ENCODE data around the gene GBE1. TPM values are rescaled to one million over a fixed set of nuclear protein-coding genes. Genes with fewer than 3 reads are reported as not detected.

GBE1 gene
- total RNA-seq, 1 donor from 2014 or later, result 70.5 TPM

DNA sequence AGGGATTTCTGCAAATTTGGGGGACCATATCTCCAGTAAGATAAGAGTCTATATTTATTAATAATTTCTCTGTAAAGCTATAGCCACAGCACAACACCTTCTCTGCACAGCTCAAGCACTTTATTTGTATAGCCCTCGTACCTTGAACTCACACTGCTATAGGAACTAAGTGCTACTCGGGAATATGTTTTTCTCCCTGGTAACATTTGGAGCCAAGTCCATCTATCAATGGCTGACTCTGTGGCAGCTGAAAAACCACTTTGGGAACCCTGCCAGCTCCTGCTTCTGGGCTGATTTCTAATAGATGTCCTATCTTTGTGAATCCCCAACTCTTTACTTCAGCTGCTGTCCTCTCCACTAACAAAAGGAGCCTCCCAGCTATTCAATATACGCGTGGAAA is 298.5 kb downstream of the GBE1 start:
- DNase-seq, result no peak

DNA sequence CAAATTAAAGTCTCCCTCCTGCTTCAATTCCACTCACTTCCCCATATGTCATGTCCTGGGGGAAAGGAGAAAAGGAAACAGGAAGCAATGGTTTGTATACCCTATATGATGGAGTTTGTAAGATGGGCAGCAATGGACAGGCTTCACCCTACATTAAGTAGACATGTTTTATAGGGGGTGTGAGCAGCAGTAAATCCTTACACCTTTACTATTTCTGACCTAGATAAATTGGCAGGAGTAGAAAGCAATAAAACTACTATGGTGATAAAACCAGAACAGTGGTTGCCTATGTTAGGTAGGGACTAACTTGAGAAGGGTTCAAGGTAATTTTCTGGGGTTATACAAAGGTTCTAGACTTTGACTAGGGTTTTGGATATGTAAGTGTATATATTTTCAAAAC is 301.7 kb downstream of the GBE1 start:
- DNase-seq, result no peak

DNA sequence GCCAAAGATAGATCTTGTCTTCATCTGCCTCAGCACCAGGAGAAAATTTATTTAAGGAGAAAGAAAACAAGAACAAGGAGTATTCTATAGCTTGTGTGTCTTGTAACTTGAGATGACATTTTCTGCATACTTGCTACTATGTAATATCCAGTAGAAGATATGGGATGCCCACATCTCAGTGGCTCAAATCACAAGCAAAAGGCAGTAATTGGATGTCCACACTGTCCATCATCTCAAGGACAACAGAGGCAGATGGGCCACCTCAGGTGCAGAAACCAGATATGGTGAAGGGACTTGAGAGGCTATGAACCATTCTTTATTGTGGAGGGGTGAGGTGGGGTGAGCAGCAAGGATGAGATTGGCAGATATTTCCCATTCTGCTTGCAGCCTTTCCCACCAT is 309.0 kb downstream of the GBE1 start:
- DNase-seq, result no peak

DNA sequence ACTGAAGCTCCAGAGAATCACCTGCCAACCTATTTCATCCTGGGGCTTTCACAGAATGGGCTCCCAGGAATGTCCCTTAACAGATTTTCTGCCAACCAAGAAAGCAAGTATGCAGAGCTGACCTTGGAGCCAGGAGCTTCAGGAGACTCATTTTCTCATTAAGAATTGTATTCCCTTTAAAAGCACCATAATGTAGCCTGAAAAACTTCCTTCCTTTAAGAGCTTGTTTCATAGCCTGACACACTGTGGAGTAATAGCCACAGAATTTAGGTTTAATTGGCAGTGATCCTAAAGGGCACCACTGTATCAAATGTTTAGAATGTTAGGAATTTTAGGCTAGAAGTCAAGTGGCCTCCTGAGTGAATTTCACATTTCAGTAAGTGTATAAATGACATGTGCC is 309.8 kb downstream of the GBE1 start:
- peak; percentile 55 for DNase-seq

DNA sequence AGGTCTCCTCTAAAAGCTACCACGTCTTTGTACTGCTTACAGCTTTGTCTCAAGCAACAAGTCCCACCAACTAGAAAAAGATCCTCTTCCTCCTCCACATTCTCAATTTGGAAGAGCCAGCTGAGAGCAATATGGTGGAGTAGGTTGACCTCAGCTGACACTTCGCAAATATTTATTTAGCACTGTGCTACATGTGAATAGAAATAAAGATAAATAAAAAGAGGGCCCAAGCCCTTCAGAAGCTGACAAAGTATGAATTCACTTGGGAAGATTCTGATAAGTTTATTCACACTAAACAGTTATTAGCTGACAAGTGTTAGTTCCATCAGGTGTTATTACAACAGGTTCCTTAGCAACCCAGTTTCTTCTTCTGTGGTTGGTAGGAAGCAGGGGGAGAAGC is 310.3 kb downstream of the GBE1 start:
- DNase-seq, result no peak

DNA sequence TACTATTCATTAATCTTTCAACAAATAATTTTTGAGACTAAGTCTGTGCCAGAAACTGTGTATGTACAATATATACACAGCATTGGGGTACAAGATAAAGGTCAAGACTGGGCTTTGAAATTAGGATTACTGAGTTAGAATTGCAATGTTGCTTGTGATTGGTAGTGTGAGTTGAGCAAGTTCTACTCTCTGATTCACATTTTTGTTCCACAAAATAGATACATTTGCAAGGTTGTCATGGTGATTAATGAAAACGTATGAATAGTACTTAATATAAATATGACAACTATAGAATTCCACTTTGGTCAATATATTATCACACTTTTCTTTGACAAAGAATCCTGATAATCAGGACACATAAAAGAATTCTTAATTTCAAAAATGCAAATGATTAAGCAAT is 314.6 kb downstream of the GBE1 start:
- no peak for DNase-seq

DNA sequence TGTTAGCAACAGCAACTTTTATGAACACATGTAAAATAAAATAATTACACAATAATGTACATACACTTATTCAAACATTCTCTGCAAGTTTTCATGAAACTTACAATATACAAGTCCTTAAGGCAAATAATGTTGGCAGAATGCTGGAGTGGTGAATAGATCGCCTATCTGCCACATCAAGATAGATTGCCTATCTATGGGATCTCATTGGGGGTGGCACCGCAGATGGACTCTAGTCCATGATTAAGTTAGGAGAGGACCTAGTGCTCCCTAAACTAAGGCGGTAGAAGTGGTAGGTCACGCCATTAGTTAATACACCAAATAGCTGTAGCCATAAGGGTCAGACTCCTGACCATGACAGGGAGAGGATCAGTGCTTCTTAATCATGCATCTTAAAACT is 315.7 kb downstream of the GBE1 start:
- DNase-seq, result no peak

DNA sequence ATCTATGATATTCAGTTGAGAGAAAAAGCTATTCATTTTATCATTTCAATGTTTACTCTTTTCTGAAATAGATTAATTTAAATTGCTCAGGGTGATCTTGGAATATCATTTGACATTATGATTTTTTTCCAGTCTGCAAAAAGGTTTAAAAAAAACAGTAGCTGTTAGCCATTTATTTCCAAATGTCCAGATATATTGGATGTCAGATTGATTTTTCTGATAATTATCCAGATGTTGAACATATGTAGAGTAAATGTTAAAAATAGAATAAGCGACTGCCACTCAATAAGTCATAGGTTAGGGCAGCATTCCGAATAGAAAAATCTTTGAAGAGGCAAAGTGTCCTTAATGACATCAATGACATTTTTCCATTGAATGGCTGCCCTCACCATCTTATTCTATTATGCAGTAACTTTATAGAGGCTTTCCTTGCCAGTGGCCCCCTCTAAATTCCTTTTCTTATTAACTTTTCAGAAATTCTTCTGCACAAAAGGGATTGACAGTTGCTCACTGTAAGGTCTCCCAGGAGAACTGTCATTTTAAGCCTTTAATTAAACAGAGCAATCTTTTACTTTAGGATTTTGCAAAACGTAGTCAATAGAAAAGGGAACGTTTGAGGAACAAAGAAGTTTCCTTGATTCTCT is 316.5 kb downstream of the GBE1 start:
- DNase-seq, result no peak

DNA sequence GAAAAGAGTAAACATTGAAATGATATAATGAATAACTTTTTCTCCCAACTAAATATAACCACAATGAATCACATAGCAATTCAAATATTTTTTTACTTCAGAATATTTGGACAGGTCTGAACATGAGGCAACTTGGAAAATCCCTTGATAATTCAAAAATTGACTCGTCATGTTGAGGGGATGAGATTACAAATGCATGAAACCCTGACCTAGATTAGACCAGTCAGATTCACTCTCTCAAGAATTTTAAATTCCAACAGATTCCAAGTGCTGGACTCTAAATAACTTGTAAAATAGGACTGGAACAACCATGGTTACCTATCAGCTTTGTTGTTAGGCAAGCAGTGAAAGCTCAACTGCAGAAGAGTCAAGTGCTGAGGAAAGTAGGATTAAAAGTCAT is 317.5 kb downstream of the GBE1 start:
- DNase-seq, result no peak

DNA sequence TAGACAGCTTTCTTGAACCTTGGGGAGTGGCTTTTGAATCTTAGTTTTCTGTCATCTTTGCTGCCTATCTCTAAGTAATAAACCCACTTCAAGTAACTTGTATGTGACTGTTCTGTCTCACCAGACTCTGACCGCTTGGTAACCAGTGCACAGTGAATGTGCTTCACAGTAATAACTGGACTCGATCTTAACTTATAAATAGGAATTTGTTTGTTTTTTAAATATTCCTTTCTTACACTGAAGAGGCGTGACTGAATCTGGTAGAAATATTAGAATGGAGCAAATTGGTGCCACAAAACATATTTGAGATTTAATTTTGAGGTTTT is 318.0 kb downstream of the GBE1 start:
- no peak for DNase-seq

DNA sequence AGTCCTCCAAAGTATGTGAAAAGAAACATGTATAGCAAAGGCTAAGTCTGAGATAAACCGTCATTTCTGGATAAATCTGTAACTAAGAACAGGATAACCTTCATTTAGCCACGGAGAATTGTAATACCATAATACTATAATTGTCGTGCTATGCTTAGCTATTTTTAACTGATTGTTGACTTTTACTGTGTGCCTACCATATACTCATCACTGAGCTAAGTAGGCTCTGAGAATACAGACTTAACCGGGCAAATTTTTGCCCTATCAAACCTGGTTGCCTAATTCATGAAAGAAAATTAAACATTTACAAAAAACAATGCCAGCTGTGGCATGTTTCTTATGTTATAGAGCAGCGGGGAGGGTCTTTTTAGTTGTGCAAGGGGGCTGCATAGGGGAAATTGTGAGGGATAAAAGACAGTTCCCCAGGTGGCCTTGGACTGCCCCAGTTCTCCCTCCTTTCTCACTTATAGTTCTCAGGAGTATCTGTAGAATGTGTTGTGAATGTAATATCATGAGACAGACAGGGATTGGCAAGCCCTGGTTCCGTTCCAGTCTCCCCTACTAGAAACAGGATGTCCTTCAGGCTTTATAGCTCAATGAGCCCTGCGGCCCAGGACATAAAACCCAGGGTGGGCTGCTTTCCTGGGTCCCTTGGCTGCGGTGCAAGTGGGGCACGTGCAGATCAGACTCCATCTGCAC is 318.5 kb downstream of the GBE1 start:
- no peak for DNase-seq

DNA sequence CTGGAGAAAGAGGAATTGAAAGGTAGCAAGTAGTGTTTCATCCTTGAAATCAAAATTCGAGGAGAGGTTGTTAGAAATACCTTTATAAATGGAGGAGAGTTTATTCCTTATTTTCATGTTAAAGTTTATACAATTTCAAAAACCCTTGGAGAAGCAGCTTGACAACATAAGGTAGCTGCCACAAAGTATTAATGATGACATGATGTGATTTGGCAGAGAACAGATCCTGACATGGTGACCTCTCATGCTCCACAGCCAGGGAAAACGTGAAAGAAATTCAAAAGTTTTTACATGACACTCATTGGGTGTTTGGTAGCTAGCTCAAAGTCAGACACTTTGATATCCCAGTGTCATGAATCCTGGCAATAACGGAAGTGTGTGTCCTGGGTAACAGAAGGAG is 320.8 kb downstream of the GBE1 start:
- DNase-seq, result no peak

All from dermis blood vessel endothelial cell (primary cell).